Measurements from ENCODE around the gene NCOR1. TPM values are rescaled to one million over a fixed set of nuclear protein-coding genes. Genes with fewer than 3 reads are reported as not detected.

The NCOR1 gene
- total and polyA plus RNA-seq, 2 experiments from 2014 or later = 102 to 132 TPM

GRCh38 chr17:15998031-15998562 is 217.2 kb downstream of the NCOR1 start (continued):
- TF ChIP-seq, protein P1, sequence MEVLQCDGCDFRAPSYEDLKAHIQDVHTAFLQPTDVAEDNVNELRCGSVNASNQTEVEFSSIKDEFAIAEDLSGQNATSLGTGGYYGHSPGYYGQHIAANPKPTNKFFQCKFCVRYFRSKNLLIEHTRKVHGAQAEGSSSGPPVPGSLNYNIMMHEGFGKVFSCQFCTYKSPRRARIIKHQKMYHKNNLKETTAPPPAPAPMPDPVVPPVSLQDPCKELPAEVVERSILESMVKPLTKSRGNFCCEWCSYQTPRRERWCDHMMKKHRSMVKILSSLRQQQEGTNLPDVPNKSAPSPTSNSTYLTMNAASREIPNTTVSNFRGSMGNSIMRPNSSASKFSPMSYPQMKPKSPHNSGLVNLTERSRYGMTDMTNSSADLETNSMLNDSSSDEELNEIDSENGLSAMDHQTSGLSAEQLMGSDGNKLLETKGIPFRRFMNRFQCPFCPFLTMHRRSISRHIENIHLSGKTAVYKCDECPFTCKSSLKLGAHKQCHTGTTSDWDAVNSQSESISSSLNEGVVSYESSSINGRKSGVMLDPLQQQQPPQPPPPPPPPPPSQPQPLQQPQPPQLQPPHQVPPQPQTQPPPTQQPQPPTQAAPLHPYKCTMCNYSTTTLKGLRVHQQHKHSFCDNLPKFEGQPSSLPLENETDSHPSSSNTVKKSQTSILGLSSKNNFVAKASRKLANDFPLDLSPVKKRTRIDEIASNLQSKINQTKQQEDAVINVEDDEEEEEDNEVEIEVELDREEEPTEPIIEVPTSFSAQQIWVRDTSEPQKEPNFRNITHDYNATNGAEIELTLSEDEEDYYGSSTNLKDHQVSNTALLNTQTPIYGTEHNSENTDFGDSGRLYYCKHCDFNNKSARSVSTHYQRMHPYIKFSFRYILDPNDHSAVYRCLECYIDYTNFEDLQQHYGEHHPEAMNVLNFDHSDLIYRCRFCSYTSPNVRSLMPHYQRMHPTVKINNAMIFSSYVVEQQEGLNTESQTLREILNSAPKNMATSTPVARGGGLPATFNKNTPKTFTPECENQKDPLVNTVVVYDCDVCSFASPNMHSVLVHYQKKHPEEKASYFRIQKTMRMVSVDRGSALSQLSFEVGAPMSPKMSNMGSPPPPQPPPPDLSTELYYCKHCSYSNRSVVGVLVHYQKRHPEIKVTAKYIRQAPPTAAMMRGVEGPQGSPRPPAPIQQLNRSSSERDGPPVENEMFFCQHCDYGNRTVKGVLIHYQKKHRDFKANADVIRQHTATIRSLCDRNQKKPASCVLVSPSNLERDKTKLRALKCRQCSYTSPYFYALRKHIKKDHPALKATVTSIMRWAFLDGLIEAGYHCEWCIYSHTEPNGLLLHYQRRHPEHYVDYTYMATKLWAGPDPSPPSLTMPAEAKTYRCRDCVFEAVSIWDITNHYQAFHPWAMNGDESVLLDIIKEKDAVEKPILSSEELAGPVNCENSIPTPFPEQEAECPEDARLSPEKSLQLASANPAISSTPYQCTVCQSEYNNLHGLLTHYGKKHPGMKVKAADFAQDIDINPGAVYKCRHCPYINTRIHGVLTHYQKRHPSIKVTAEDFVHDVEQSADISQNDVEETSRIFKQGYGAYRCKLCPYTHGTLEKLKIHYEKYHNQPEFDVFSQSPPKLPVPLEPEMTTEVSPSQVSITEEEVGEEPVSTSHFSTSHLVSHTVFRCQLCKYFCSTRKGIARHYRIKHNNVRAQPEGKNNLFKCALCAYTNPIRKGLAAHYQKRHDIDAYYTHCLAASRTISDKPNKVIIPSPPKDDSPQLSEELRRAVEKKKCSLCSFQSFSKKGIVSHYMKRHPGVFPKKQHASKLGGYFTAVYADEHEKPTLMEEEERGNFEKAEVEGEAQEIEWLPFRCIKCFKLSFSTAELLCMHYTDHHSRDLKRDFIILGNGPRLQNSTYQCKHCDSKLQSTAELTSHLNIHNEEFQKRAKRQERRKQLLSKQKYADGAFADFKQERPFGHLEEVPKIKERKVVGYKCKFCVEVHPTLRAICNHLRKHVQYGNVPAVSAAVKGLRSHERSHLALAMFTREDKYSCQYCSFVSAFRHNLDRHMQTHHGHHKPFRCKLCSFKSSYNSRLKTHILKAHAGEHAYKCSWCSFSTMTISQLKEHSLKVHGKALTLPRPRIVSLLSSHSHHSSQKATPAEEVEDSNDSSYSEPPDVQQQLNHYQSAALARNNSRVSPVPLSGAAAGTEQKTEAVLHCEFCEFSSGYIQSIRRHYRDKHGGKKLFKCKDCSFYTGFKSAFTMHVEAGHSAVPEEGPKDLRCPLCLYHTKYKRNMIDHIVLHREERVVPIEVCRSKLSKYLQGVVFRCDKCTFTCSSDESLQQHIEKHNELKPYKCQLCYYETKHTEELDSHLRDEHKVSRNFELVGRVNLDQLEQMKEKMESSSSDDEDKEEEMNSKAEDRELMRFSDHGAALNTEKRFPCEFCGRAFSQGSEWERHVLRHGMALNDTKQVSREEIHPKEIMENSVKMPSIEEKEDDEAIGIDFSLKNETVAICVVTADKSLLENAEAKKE (CRISPR knock-in tag; IDR thresholded peaks at IDR 0.05) = no peak
- TF ChIP-seq ZNF331 (CRISPR knock-in tag; IDR thresholded peaks at IDR 0.05; ENCODE audit: low read depth) (no peak), EZH2 (IDR thresholded peaks at IDR 0.05; ENCODE audit: low read depth, unreplicated experiment) (no peak), ETS1 (IDR thresholded peaks at IDR 0.05) (no peak), CREB1 (CRISPR knock-in tag; IDR thresholded peaks at IDR 0.05; ENCODE audit: low read depth) (no peak), CTCF (conservative IDR thresholded peaks at IDR 0.05; ENCODE audit: low read depth in 2 of 2) (no peak), POLR2AphosphoS5 (IDR thresholded peaks at IDR 0.05; ENCODE audit: low read depth) (no peak)

Data from GM23338 (cell line).